ENCODE measurements around the gene ZBTB40. TPM values are rescaled to one million over a fixed set of nuclear protein-coding genes. Genes with fewer than 3 reads are reported as not detected.

ZBTB40 gene
- total and polyA plus RNA-seq, 9 of the 15 experiments (the other 6 are each of a cell fraction or from before 2014, with no cell fraction given): 2.6 to 26.0 (median 18.8) TPM

- TF ChIP-seq NRF1 (conservative IDR thresholded peaks at IDR 0.05 in 1 of 2, IDR thresholded peaks at IDR 0.05 in 1 of 2): peak; percentile 79 to 82
- TF ChIP-seq CBX3 (IDR thresholded peaks at IDR 0.05; ENCODE audit: borderline replicate concordance in 1 of 2, low read length in 2 of 2): no peak
- TF ChIP-seq NR3C1 (CRISPR knock-in tag; IDR thresholded peaks at IDR 0.05): no peak
- peak; percentile 43; the same call in 1 of the 2 replicates for TF ChIP-seq HMBOX1 (IDR thresholded peaks at IDR 0.05)
- TF ChIP-seq ZNF384 (IDR thresholded peaks at IDR 0.05; ENCODE audit: low read depth, low read length): no peak
- TF ChIP-seq ZNF518B (CRISPR knock-in tag; IDR thresholded peaks at IDR 0.05): no peak
- TF ChIP-seq ZNF592 (IDR thresholded peaks at IDR 0.05): peak; percentile 22; the same call in 1 of the 2 replicates
- 0 out of 2 replicates have a peak, but pooled peaks have one; percentile 52 for TF ChIP-seq CREB3 (tag; conservative IDR thresholded peaks at IDR 0.05; ENCODE audit: low read depth)
- TF ChIP-seq FOXK2 (conservative IDR thresholded peaks at IDR 0.05 in 1 of 2, IDR thresholded peaks at IDR 0.05 in 1 of 2; ENCODE audit: low read depth in 2 of 2): peak; percentile 15 to 70; a peak in 2 of 4 replicates
- 0 out of 2 replicates have a peak, but pooled peaks have one; percentile 5 for TF ChIP-seq GTF2E2 (tag; IDR thresholded peaks at IDR 0.05)
- TF ChIP-seq ZNF79 (CRISPR knock-in tag; IDR thresholded peaks at IDR 0.05; ENCODE audit: low read depth): no peak
Observed at GRCh38 chr1:22452481-22452957, 868 bp downstream of the ZBTB40 start (continued).

All from K562 (cell line).